ENCODE results near the gene UNC5A. TPM values are rescaled to one million over a fixed set of nuclear protein-coding genes. Genes with fewer than 3 reads are reported as not detected.

Gene UNC5A
- total and polyA plus RNA-seq, 4 donors: 3.1 to 18.2 (median 10.2) TPM

- Histone ChIP-seq H3K4me1 (ENCODE audit: control insufficient read depth, insufficient read depth, low read length) (no peaks in the 10 kb centered on the region), H3K9me3 (ENCODE audit: control insufficient read depth, insufficient read depth, low read length) (no peaks in the 10 kb centered on the region), H3K27ac (ENCODE audit: low read depth, low read length) (no peak overlapping the region), H3K36me3 (ENCODE audit: control insufficient read depth, insufficient read depth, low read length) (no peaks in the 10 kb centered on the region), H3K27me3 (ENCODE audit: control insufficient read depth, insufficient read depth, low read length) (peaks cover 33% of the 10 kb centered on the region), H3K4me3 (ENCODE audit: low read depth, low read length) (no peak overlapping the region)
- WGBS (ENCODE audit: insufficient coverage): 86% methylated on average over 16 of the region's 16 CpGs
- no peak for DNase-seq (ENCODE audit: low read depth in 4 of 6, low spot score in 6 of 6)
These were observed 36.8 kb upstream of the UNC5A start for GRCh38 chr5:176773408-176774035.

- Histone ChIP-seq H3K27ac (ENCODE audit: low read depth, low read length) (no peak overlapping the region), H3K9me3 (ENCODE audit: control insufficient read depth, insufficient read depth, low read length) (no peaks in the 10 kb centered on the region), H3K4me1 (ENCODE audit: control insufficient read depth, insufficient read depth, low read length) (no peaks in the 10 kb centered on the region), H3K4me3 (ENCODE audit: low read depth, low read length) (no peak overlapping the region), H3K36me3 (ENCODE audit: control insufficient read depth, insufficient read depth, low read length) (no peaks in the 10 kb centered on the region), H3K27me3 (ENCODE audit: control insufficient read depth, insufficient read depth, low read length) (peaks cover 31% of the 10 kb centered on the region)
- WGBS (ENCODE audit: insufficient coverage): 42% methylated on average over 16 of the region's 24 CpGs
- DNase-seq (ENCODE audit: low read depth in 4 of 6, low spot score in 6 of 6): no peak
These were observed 35.9 kb upstream of the UNC5A start for GRCh38 chr5:176774216-176775171.

GRCh38 chr5:176775409-176775808 is 35.0 kb upstream of the UNC5A start:
- no peak overlapping the region for H3K27ac ChIP-seq (ENCODE audit: low read depth, low read length)
- no peaks in the 10 kb centered on the region for H3K9me3 ChIP-seq (ENCODE audit: control insufficient read depth, insufficient read depth, low read length)
- 79% methylated on average over 5 of the region's 7 CpGs for WGBS (ENCODE audit: insufficient coverage)
- peaks cover 38% of the 10 kb centered on the region for H3K27me3 ChIP-seq (ENCODE audit: control insufficient read depth, insufficient read depth, low read length)
- H3K4me1 ChIP-seq (ENCODE audit: control insufficient read depth, insufficient read depth, low read length): peaks cover 5% of the 10 kb centered on the region
- no peak for DNase-seq (ENCODE audit: low read depth in 4 of 6, low spot score in 6 of 6)
- no peak overlapping the region for H3K4me3 ChIP-seq (ENCODE audit: low read depth, low read length)
- no peaks in the 10 kb centered on the region for H3K36me3 ChIP-seq (ENCODE audit: control insufficient read depth, insufficient read depth, low read length)

GRCh38 chr5:176776141-176776865 is 34.1 kb upstream of the UNC5A start:
- Histone ChIP-seq H3K36me3 (ENCODE audit: control insufficient read depth, insufficient read depth, low read length) (no peaks in the 10 kb centered on the region), H3K4me3 (ENCODE audit: low read depth, low read length) (no peak overlapping the region), H3K27me3 (ENCODE audit: control insufficient read depth, insufficient read depth, low read length) (peaks cover 40% of the 10 kb centered on the region), H3K9me3 (ENCODE audit: control insufficient read depth, insufficient read depth, low read length) (no peaks in the 10 kb centered on the region), H3K27ac (ENCODE audit: low read depth, low read length) (no peak overlapping the region), H3K4me1 (ENCODE audit: control insufficient read depth, insufficient read depth, low read length) (peaks cover 14% of the 10 kb centered on the region)
- WGBS (ENCODE audit: insufficient coverage): 68% methylated on average over 15 of the region's 21 CpGs
- DNase-seq (ENCODE audit: low read depth in 4 of 6, low spot score in 6 of 6): no peak

GRCh38 chr5:176776916-176777315 is 33.4 kb upstream of the UNC5A start:
- H3K36me3 ChIP-seq (ENCODE audit: control insufficient read depth, insufficient read depth, low read length): no peaks in the 10 kb centered on the region
- DNase-seq (ENCODE audit: low read depth in 4 of 6, low spot score in 6 of 6): no peak

GRCh38 chr5:176778921-176779465 is 31.4 kb upstream of the UNC5A start:
- WGBS (ENCODE audit: insufficient coverage): 76% methylated on average over 7 of the region's 8 CpGs
- Histone ChIP-seq H3K9me3 (ENCODE audit: control insufficient read depth, insufficient read depth, low read length) (no peaks in the 10 kb centered on the region), H3K27ac (ENCODE audit: low read depth, low read length) (no peak overlapping the region), H3K27me3 (ENCODE audit: control insufficient read depth, insufficient read depth, low read length) (peaks cover 40% of the 10 kb centered on the region), H3K4me3 (ENCODE audit: low read depth, low read length) (no peak overlapping the region), H3K4me1 (ENCODE audit: control insufficient read depth, insufficient read depth, low read length) (peaks cover 21% of the 10 kb centered on the region), H3K36me3 (ENCODE audit: control insufficient read depth, insufficient read depth, low read length) (no peaks in the 10 kb centered on the region)
- DNase-seq (ENCODE audit: low read depth in 4 of 6, low spot score in 6 of 6): no peak

More at GRCh38 chr5:176776916-176777315, 33.4 kb upstream of the UNC5A start:
- no peak overlapping the region for H3K4me3 ChIP-seq (ENCODE audit: low read depth, low read length)
- peaks cover 20% of the 10 kb centered on the region for H3K4me1 ChIP-seq (ENCODE audit: control insufficient read depth, insufficient read depth, low read length)
- H3K9me3 ChIP-seq (ENCODE audit: control insufficient read depth, insufficient read depth, low read length): no peaks in the 10 kb centered on the region
- H3K27ac ChIP-seq (ENCODE audit: low read depth, low read length): no peak overlapping the region
- peaks cover 37% of the 10 kb centered on the region for H3K27me3 ChIP-seq (ENCODE audit: control insufficient read depth, insufficient read depth, low read length)
- WGBS (ENCODE audit: insufficient coverage): 84% methylated on average over 8 of the region's 8 CpGs

- H3K27me3 ChIP-seq (ENCODE audit: control insufficient read depth, insufficient read depth, low read length): peaks cover 40% of the 10 kb centered on the region
- H3K9me3 ChIP-seq (ENCODE audit: control insufficient read depth, insufficient read depth, low read length): no peaks in the 10 kb centered on the region
- no peak overlapping the region for H3K27ac ChIP-seq (ENCODE audit: low read depth, low read length)
- 89% methylated on average over 9 of the region's 9 CpGs for WGBS (ENCODE audit: insufficient coverage)
- DNase-seq (ENCODE audit: low read depth in 4 of 6, low spot score in 6 of 6): no peak
- H3K36me3 ChIP-seq (ENCODE audit: control insufficient read depth, insufficient read depth, low read length): no peaks in the 10 kb centered on the region
- H3K4me3 ChIP-seq (ENCODE audit: low read depth, low read length): no peak overlapping the region
- peaks cover 26% of the 10 kb centered on the region for H3K4me1 ChIP-seq (ENCODE audit: control insufficient read depth, insufficient read depth, low read length)
These were observed 30.8 kb upstream of the UNC5A start for GRCh38 chr5:176779537-176779936.

- 51% methylated on average over 9 of the region's 14 CpGs for WGBS (ENCODE audit: insufficient coverage)
- H3K27me3 ChIP-seq (ENCODE audit: control insufficient read depth, insufficient read depth, low read length): peaks cover 41% of the 10 kb centered on the region
- no peaks in the 10 kb centered on the region for H3K36me3 ChIP-seq (ENCODE audit: control insufficient read depth, insufficient read depth, low read length)
- peaks cover 35% of the 10 kb centered on the region for H3K4me1 ChIP-seq (ENCODE audit: control insufficient read depth, insufficient read depth, low read length)
- no peak overlapping the region for H3K27ac ChIP-seq (ENCODE audit: low read depth, low read length)
- DNase-seq (ENCODE audit: low read depth in 4 of 6, low spot score in 6 of 6): no peak
- no peak overlapping the region for H3K4me3 ChIP-seq (ENCODE audit: low read depth, low read length)
- no peaks in the 10 kb centered on the region for H3K9me3 ChIP-seq (ENCODE audit: control insufficient read depth, insufficient read depth, low read length)
These were observed 29.9 kb upstream of the UNC5A start for GRCh38 chr5:176780176-176781053.

- DNase-seq (ENCODE audit: low read depth in 4 of 6, low spot score in 6 of 6): peak in 3 of 6 donors; percentile 58 to 87 (median 84)
- Histone ChIP-seq H3K4me1 (ENCODE audit: control insufficient read depth, insufficient read depth, low read length) (peaks cover 41% of the 10 kb centered on the region), H3K9me3 (ENCODE audit: control insufficient read depth, insufficient read depth, low read length) (no peaks in the 10 kb centered on the region), H3K36me3 (ENCODE audit: control insufficient read depth, insufficient read depth, low read length) (no peaks in the 10 kb centered on the region), H3K4me3 (ENCODE audit: low read depth, low read length) (no peak overlapping the region), H3K27ac (ENCODE audit: low read depth, low read length) (no peak overlapping the region), H3K27me3 (ENCODE audit: control insufficient read depth, insufficient read depth, low read length) (peaks cover 45% of the 10 kb centered on the region)
- WGBS (ENCODE audit: insufficient coverage): 10% methylated on average over 14 of the region's 14 CpGs
These were observed 29.3 kb upstream of the UNC5A start for GRCh38 chr5:176781054-176781375.

Measured in spinal cord (tissue), 10 donors.